HG03442 (cell line): Measurements from ENCODE around the gene SLC9A7.
A peak's percentile ranks its signal among the peaks of the same experiment; 100 is the strongest.

Source experiments
- ATAC-seq: cut with Tn5 transposase; IDR thresholded peaks from one replicate; pipeline ENCODE4 v1.9.1; 2021; ENCODE audit warnings: mild to moderate bottlenecking, moderate library complexity; ENCODE audit not compliant: unreplicated experiment

Gene SLC9A7

DNA sequence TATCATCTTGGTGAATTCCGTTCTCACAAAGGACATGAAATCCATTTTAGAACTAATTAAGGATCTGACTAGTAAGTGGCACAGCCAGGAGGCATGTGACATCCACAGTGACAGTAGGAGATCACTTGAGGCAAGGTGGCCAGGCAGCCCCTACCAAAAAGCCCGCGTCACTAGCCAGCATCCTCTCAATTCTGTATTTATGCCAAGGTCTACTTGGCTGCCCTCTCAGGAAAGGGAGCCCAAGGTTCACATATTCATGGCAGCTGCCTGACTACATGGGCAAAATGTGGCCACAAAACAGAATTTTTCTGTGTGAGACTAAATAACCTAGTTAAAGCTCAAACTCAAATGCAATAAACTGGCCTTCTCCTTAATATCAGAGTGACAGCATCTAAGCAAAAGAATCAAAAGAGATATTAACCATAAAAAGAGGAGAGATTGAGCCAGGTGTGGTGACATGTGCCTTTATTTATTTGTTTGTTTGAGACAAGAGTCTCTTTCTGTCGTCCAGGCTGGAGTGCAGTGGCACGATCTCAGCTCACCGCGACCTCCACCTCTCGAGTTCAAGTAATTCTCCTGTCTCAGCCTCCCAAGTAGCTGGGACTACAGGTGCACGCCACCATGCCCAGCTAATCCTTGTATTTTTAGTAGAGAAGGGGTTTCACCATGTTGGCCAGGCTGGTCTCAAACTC lies 51.5 kb downstream of the SLC9A7 start:
- no peak for ATAC-seq

- peak; percentile 94 for ATAC-seq
Observed at GRCh38 chrX:46704767-46705386, 54.0 kb downstream of the SLC9A7 start.

- ATAC-seq = no peak
Observed at GRCh38 chrX:46703980-46704379, 54.9 kb downstream of the SLC9A7 start.

- ATAC-seq = no peak
Observed at GRCh38 chrX:46698691-46699090, 60.2 kb downstream of the SLC9A7 start.

- no peak for ATAC-seq
Observed at GRCh38 chrX:46695491-46695890, 63.4 kb downstream of the SLC9A7 start.

- ATAC-seq = no peak
Observed at GRCh38 chrX:46694549-46694948, 64.4 kb downstream of the SLC9A7 start.

DNA sequence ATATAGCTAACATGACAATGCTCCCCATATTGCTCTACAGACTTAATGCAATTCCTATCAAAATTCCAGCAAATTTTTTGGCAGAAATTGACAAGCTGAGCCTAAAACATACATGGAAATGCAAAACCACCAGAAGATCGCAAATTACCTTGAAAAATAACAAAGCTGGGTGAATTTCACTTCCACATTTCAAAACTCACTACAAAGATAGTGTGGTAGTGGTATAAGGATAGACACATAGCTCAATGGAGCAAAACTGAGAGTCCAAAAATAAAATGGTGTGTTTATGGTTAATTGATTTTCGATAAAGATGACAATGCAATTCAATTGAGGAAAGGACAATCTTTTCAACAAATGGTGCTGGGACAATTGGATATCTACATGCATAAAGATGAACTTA lies 65.8 kb downstream of the SLC9A7 start:
- ATAC-seq = no peak

DNA sequence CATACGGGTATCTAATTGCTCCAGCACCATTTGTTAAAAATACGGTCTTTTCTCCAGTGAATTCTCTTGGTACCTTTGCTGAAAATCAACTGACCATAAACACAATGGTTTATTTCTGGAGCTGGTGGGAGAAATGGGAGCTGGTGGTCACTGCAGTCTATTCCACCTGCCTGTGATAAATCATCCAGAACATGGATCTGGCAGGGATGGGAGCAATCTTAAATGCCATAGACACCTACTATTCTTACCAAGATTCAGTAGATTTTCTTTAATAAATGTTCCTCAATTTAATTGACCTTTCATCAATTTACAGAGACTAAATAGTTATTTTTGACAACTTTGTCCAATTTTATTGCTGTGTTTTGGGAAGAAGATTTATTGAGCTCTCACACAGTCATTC lies 68.1 kb downstream of the SLC9A7 start:
- no peak for ATAC-seq

DNA sequence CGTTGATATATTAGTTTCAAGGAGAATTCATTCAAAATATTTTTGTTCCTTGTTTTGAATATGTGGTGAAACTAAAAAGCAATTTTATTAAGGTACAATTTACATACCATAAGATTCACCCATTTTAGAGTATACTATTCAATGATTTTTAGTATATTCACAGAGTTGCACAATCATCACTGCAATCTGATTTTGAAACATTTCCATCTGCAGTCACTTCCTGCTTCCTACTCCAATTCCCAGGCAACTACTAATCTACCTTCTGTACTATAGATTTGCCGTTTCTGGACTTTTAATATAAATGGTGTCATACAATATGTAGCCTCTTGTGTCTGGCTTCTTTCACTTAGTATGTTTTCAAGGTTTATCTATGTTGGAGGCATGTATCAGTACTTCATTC lies 71.3 kb downstream of the SLC9A7 start:
- no peak for ATAC-seq

GRCh38 chrX:46686003-46686645 lies 72.8 kb downstream of the SLC9A7 start:
- ATAC-seq = no peak

DNA sequence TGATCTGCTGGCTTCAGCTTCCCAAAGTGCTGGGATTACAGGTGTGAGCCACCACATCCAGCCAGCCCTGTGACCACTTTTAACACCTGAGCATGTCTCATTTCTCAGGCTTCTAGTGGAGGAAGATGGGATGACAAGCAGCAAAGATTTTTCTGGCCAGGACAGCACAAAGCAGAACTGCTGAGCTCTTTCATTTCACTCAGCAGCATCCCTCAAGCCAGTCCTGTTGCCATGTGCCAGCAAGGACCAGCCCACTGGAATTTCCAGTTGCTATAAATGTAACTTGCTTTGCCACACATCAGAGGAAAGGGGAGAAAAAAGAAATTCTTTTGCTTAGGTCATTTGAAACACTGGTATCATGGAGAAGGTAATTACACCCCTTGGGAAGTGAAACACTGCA lies 75.9 kb downstream of the SLC9A7 start:
- ATAC-seq = no peak

DNA sequence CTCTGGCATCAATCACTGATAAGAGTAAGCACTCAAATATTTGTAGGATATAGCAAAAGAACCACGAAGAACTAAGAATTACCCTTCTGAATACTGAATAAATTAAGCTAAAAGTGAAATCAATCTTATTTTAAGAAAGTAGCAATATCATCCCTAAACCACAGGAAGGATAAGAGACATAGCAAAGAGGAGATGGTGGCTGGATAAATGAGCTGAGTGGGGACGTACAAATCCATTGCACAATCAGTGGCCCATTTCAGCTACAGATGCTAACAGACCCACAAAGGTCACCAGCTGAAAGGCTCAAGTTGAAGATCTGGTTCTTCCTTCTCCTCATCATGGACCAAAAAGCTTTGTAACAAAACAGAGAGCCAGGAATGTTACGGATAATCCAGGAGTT lies 77.1 kb downstream of the SLC9A7 start:
- no peak for ATAC-seq

- no peak for ATAC-seq
Observed at GRCh38 chrX:46678232-46678631, 80.7 kb downstream of the SLC9A7 start.

DNA sequence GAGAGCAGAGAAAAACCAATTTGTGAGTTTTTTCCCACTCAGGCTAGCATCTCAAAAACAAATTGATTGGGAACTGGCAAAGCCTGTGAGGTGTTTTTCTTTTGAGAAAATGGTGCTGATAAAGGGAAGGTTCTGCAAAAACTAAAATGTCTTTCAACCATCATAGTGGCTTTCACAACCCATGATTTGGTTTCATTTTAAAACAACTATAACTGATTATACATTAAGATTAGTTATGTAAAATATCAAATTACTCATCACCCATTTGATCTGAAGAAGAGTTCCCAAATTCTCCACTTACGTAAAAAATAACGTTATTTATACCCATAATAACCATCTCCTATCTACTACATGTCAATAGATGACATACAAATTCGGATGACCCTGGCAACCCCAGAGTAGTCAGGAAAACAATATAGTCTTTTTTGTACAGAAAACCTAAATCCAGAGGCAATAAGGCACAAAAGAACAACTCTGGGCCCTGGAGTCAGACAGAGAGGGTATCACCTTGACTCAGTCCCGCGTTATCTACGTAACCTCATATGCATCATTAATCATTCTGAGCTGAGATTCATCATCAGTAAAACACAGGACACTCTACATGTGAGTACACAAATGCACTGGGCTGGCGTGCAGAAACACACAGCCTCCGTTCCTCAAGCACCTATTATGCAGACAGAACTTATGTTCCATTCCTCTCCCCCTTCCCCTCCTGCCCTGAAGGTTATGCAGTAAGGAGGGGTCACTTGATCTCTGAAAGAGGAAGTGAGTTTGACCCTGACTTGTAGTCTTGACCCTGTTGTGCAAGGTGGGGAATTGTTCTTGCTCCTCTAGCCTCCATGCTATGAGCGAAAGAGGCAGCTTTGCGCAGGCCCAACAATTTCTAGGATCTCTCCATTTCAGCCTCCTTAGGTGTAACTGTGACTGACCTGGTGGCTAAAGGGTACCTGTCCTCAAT lies 82.2 kb downstream of the SLC9A7 start:
- ATAC-seq = no peak

DNA sequence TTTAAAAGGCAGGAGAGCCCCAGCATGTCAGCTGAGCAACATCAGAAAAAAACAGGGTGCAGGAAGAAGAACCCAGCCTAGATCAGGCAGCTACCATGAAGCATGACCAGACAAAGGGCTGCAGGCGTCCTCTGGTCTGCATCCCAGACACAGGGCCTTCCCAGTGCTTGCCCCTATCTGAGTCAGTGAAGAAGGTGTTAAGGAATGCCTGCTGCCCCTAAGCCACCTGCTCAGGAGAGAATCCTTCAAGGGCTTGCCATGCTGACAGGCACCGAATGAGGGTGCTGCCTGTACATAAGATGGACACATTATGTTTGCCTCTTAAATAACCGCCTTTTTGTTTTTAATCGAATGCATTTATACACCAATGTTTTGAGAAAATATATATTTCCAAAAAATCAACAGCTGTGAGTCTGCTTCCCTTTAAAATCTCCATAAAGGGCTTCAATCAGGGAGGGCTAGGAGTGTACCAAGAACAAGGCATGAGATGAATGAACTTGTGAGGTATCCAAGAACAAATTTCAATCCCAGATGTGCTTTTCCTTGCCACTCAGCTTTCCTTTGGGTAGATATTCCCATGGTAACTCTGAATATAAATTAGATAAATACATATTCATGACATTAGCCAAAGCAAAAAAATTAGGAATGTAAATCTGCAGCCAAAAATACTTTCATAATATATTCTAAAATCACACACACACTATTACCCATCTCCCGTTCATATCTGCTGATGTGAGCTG lies 85.1 kb downstream of the SLC9A7 start:
- no peak for ATAC-seq

GRCh38 chrX:46670316-46670715 lies 88.6 kb downstream of the SLC9A7 start:
- no peak for ATAC-seq

- no peak for ATAC-seq
Observed at GRCh38 chrX:46666831-46667230, 92.1 kb downstream of the SLC9A7 start.

DNA sequence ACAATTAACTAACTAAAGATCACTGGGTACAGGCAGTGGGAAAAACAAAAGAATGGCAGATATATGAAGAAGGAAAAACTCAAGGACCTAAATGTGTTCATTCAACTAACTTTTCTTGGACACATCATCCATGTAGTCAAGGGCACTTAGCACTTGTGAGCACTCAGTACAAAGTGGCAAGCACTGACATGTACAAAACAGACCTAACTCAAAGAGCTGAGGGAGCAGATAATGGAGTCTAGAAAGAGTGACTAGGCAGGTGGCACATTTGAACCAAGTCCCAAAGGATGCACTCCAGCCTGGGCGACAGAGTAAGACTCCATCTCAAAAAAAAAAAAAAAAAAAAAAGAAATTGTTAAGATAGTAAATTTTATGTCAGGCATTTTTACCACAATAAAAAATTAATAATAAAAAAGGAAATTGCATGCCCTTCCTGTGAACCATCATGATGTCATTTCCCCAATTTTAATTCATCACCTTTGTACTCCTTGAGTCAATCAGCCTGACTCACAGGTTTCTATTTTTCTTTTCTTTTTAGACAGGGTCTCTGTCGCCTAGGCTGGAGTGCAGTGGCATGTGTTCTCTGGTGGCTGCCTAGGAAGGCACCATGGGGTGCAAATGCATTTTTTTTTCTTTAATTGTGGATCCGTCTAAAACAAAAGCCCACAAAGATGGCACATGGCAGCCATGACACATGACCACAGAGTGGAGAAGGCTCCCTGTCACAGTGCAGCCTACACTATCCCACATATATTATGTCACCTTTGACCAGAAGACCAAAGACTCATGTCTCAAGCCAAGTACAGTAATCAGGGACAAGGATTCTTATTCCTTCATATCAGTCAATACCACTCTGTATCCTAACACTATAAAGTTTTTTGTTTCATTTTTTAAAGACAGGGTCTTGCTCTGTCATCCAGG lies 93.4 kb downstream of the SLC9A7 start:
- ATAC-seq = no peak

DNA sequence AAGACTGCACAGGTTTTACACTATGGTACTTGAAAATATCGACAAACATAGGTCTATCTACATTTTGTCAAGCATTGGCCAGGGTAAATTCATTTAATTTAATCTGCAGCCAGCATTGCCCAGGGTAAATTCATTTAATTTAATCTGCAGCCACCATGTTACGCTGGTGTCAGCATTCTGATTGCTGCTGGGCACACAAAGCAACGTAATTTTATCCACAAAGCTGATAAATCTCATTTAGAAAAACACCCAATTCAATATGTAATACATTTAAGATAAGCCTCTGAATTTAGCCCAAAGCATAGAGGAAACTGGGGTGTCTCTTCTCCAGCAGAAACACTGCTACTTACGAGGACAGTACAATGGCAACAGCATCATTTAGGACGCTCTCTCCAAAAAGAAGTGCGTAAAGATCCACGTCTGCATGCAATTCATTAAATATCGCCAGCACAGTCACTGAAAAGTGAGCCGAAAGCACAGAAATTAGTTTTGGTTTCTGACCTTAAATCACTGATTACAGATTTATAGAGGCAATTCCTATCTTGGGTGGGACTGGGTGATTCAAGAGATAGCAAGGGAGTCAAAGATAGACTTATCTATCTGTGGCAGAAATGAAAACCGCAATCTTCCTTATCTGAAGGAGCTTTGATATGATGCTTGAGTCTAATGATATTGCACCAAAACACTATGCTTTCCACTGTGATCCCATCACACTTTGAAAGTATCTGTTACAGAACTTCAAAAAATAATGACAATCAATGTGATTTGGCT lies 96.5 kb downstream of the SLC9A7 start:
- no peak for ATAC-seq
